ENCODE data around the gene GGCX.

DNA sequence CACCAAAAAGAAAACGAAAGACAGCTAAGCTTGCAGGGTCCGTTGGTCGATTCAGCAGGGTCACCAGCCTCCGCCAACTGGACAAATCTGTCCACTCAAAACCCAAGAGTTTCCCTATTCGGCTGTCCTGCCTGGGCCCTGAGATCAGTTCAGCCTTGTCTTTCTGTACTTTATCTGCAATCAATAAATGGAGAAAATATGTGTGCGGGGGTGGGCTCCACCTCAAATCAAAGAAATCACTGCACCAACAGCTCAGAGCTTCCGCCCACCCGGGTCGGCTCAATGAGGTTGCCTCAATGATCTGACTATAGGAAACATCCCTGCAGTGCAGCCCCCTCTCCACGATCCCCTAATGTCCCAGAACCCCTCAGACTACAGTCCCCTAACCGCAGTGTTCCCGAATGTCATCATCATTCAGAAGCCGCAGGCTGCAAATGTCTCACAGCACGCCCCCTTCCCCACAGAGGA, 447 bp downstream of the GGCX start:
- TF ChIP-seq, protein P1, sequence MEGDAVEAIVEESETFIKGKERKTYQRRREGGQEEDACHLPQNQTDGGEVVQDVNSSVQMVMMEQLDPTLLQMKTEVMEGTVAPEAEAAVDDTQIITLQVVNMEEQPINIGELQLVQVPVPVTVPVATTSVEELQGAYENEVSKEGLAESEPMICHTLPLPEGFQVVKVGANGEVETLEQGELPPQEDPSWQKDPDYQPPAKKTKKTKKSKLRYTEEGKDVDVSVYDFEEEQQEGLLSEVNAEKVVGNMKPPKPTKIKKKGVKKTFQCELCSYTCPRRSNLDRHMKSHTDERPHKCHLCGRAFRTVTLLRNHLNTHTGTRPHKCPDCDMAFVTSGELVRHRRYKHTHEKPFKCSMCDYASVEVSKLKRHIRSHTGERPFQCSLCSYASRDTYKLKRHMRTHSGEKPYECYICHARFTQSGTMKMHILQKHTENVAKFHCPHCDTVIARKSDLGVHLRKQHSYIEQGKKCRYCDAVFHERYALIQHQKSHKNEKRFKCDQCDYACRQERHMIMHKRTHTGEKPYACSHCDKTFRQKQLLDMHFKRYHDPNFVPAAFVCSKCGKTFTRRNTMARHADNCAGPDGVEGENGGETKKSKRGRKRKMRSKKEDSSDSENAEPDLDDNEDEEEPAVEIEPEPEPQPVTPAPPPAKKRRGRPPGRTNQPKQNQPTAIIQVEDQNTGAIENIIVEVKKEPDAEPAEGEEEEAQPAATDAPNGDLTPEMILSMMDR (IDR thresholded peaks at IDR 0.05; ENCODE audit: borderline replicate concordance, extremely low read depth, low read length, poor library complexity, severe bottlenecking) = no peak
- TF ChIP-seq EZH2 (IDR thresholded peaks at IDR 0.05; ENCODE audit: borderline replicate concordance, low read depth, low read length, severe bottlenecking) = no peak
